ENCODE results near the gene IDE. TPM values are rescaled to one million over a fixed set of nuclear protein-coding genes. Genes with fewer than 3 reads are reported as not detected.

IDE gene
- total RNA-seq, result 10 to 100 TPM; 32.3 to 40.1 TPM

GRCh38 chr10:92573798-92574547, at the start of gene IDE:
IDE (minus strand) TSS chr10:92574093; CDS start chr10:92574019, 74 bp downstream.
- H3K9me3 Mint-ChIP-seq, result no peaks in the 10 kb centered on the region
- H3K36me3 Mint-ChIP-seq, result peaks cover 2% of the 10 kb centered on the region
- ChIA-PET POLR2A (interaction anchor here (1.0 to 3.4 kb wide), 4 partner anchors 17 to 282 kb away, joined by 5 to 15 read pairs (median 10); no protein-coding TSS in a partner anchor), CTCF (interaction anchor here (0.6 to 8.4 kb wide), 18 partner anchors 9 to 284 kb away, joined by 3 to 183 read pairs (median 4); partner anchors contain the start of genes HHEX and KIF11)
- intact Hi-C loops (cut with micrococcal nuclease), result loop anchor here (1.0 to 5.0 kb wide), 5 partner anchors 17 to 777 kb away; partner anchors contain the start of genes CPEB3, MARCHF5 and TNKS2
- H3K27me3 Mint-ChIP-seq, result no peaks in the 10 kb centered on the region
- H3K27ac Mint-ChIP-seq, result peak within 1 kb of the TSS; percentile 85
- peak within 1 kb of the TSS; percentile 56 for H3K4me3 Mint-ChIP-seq
- DNase-seq, result peak; percentile 90
- H3K4me1 Mint-ChIP-seq (ENCODE audit: low read depth), result peaks cover 34% of the 10 kb centered on the region

GRCh38 chr10:92619368-92619767, 45.5 kb upstream of the IDE start:
- Mint-ChIP-seq H3K36me3 (peaks cover 55% of the 10 kb centered on the region), H3K9me3 (peaks cover 8% of the 10 kb centered on the region), H3K4me1 (ENCODE audit: low read depth) (no peaks in the 10 kb centered on the region), H3K4me3 (no peak overlapping the region), H3K27me3 (no peaks in the 10 kb centered on the region), H3K27ac (no peak overlapping the region)
- ChIA-PET CTCF (no interaction called here), POLR2A (no interaction called here)
- intact Hi-C loops (cut with micrococcal nuclease), result no loop called here
- DNase-seq, result no peak

- CTCF ChIA-PET, result no interaction called here
- Mint-ChIP-seq H3K27ac (no peak overlapping the region), H3K9me3 (no peaks in the 10 kb centered on the region), H3K36me3 (peaks cover 40% of the 10 kb centered on the region), H3K4me3 (no peak overlapping the region), H3K27me3 (no peaks in the 10 kb centered on the region), H3K4me1 (ENCODE audit: low read depth) (no peaks in the 10 kb centered on the region)
- POLR2A ChIA-PET, result no interaction called here
- no peak for DNase-seq
- intact Hi-C loops (cut with micrococcal nuclease), result no loop called here
These were observed 41.6 kb upstream of the IDE start for GRCh38 chr10:92615515-92615914.

- H3K4me3 Mint-ChIP-seq, result no peak overlapping the region
- H3K4me1 Mint-ChIP-seq (ENCODE audit: low read depth), result peaks cover 30% of the 10 kb centered on the region
- POLR2A ChIA-PET, result no interaction called here
- H3K9me3 Mint-ChIP-seq, result no peaks in the 10 kb centered on the region
- DNase-seq, result no peak
- H3K27ac Mint-ChIP-seq, result no peak overlapping the region
- intact Hi-C loops (cut with micrococcal nuclease), result no loop called here
- CTCF ChIA-PET, result interaction anchor here (0.6 to 1.1 kb wide), 2 partner anchors 88 to 90 kb away, joined by 3 to 4 read pairs; no protein-coding TSS in a partner anchor
- no peaks in the 10 kb centered on the region for H3K27me3 Mint-ChIP-seq
- H3K36me3 Mint-ChIP-seq, result peaks cover 32% of the 10 kb centered on the region
These were observed 30.9 kb upstream of the IDE start for GRCh38 chr10:92604841-92605240.

- intact Hi-C loops (cut with micrococcal nuclease), result no loop called here
- H3K4me1 Mint-ChIP-seq (ENCODE audit: low read depth), result peaks cover 41% of the 10 kb centered on the region
These were observed 24.4 kb upstream of the IDE start for GRCh38 chr10:92598321-92598720.

GRCh38 chr10:92595505-92595904, 21.6 kb upstream of the IDE start:
- Mint-ChIP-seq H3K4me1 (ENCODE audit: low read depth) (peaks cover 39% of the 10 kb centered on the region), H3K9me3 (no peaks in the 10 kb centered on the region), H3K4me3 (peak overlapping the region; percentile 54), H3K27ac (no peak overlapping the region), H3K36me3 (peaks cover 17% of the 10 kb centered on the region), H3K27me3 (no peaks in the 10 kb centered on the region)
- DNase-seq, result no peak
- ChIA-PET POLR2A (interaction anchor here (0.6 kb wide), 1 partner anchor 26 kb away, joined by 3 read pairs; no protein-coding TSS in a partner anchor), CTCF (no interaction called here)
- intact Hi-C loops (cut with micrococcal nuclease), result no loop called here

More at GRCh38 chr10:92598321-92598720, 24.4 kb upstream of the IDE start:
- DNase-seq, result no peak
- no peak overlapping the region for H3K27ac Mint-ChIP-seq
- no peaks in the 10 kb centered on the region for H3K27me3 Mint-ChIP-seq
- ChIA-PET CTCF (no interaction called here), POLR2A (no interaction called here)
- H3K9me3 Mint-ChIP-seq, result no peaks in the 10 kb centered on the region
- peaks cover 11% of the 10 kb centered on the region for H3K36me3 Mint-ChIP-seq
- no peak overlapping the region for H3K4me3 Mint-ChIP-seq

- DNase-seq, result no peak
- Mint-ChIP-seq H3K27ac (peak overlapping the region; percentile 100), H3K4me3 (peak overlapping the region; percentile 97), H3K9me3 (no peaks in the 10 kb centered on the region), H3K36me3 (peaks cover 17% of the 10 kb centered on the region), H3K27me3 (no peaks in the 10 kb centered on the region), H3K4me1 (ENCODE audit: low read depth) (peaks cover 43% of the 10 kb centered on the region)
- intact Hi-C loops (cut with micrococcal nuclease), result loop anchor here (2.0 to 5.0 kb wide), 7 partner anchors 48 to 1108 kb away; partner anchors contain the start of genes CEP55, EXOC6 and FRA10AC1
- ChIA-PET CTCF (interaction anchor here (0.8 to 1.5 kb wide), 2 partner anchors 22 to 51 kb away, joined by 3 to 4 read pairs; no protein-coding TSS in a partner anchor), POLR2A (interaction anchor here (1.2 kb wide), 1 partner anchor 19 kb away, joined by 6 read pairs; the partner anchor contains the start of gene IDE)
These were observed 20.0 kb upstream of the IDE start for GRCh38 chr10:92593619-92594588.

- CTCF ChIA-PET, result interaction anchor here (0.9 to 1.5 kb wide), 3 partner anchors 19 to 76 kb away, joined by 3 to 5 read pairs (median 4); partner anchors contain the start of gene IDE
- Mint-ChIP-seq H3K9me3 (no peaks in the 10 kb centered on the region), H3K27ac (peak within 1 kb of the TSS; percentile 100), H3K4me1 (ENCODE audit: low read depth) (peaks cover 40% of the 10 kb centered on the region), H3K4me3 (peak within 1 kb of the TSS; percentile 97), H3K36me3 (peaks cover 14% of the 10 kb centered on the region), H3K27me3 (no peaks in the 10 kb centered on the region)
- DNase-seq, result peak; percentile 98
- POLR2A ChIA-PET, result interaction anchor here (0.7 to 1.2 kb wide), 3 partner anchors 19 to 76 kb away, joined by 3 to 6 read pairs (median 4); partner anchors contain the start of gene IDE
- intact Hi-C loops (cut with micrococcal nuclease), result loop anchor here (2.0 to 5.0 kb wide), 7 partner anchors 49 to 1109 kb away; partner anchors contain the start of genes CEP55, EXOC6 and FRA10AC1
These were observed 19.1 kb upstream of the IDE start, which contains the start of gene KIF11 for GRCh38 chr10:92592761-92593618. KIF11 (plus strand) TSS chr10:92593130; CDS start chr10:92593376, 246 bp downstream.

GRCh38 chr10:92591550-92592022, 17.7 kb upstream of the IDE start:
- peaks cover 14% of the 10 kb centered on the region for H3K36me3 Mint-ChIP-seq
- peaks cover 33% of the 10 kb centered on the region for H3K4me1 Mint-ChIP-seq (ENCODE audit: low read depth)
- peak overlapping the region; percentile 97 for H3K4me3 Mint-ChIP-seq
- peak overlapping the region; percentile 100 for H3K27ac Mint-ChIP-seq
- no peaks in the 10 kb centered on the region for H3K27me3 Mint-ChIP-seq
- ChIA-PET POLR2A (interaction anchor here (1.0 to 1.5 kb wide), 4 partner anchors 10 to 19 kb away, joined by 3 to 15 read pairs (median 6); partner anchors contain the start of gene IDE), CTCF (interaction anchor here (1.1 to 3.6 kb wide), 4 partner anchors 17 to 74 kb away, joined by 4 to 32 read pairs (median 10); partner anchors contain the start of gene IDE)
- peak; percentile 96 for DNase-seq
- intact Hi-C loops (cut with micrococcal nuclease), result loop anchor here (1.0 to 5.0 kb wide), 11 partner anchors 17 to 1111 kb away; partner anchors contain the start of genes CEP55, CPEB3, EXOC6 and FRA10AC1
- H3K9me3 Mint-ChIP-seq, result no peaks in the 10 kb centered on the region
